Osteoblast (primary cell): ENCODE measurements around the gene ADGRF3. TPM values are rescaled to one million over a fixed set of nuclear protein-coding genes. Genes with fewer than 3 reads are reported as not detected.

ENCODE experiments used
- DNase-seq: peaks from one replicate; pipeline ENCODE4 v3.0.0; 2011; ENCODE audit warnings: low spot score, mixed read lengths; ENCODE audit not compliant: insufficient read length; ENCODE audit errors: missing footprints
- H2AFZ ChIP-seq: 2 replicates; pipeline ENCODE4 v1.6.0; 2011; ENCODE audit warnings: mild to moderate bottlenecking, low read length
- H3K27ac ChIP-seq: 2 replicates; pipeline ENCODE4 v1.5.1; 2011; ENCODE audit warnings: mild to moderate bottlenecking, low read depth, low read length, moderate library complexity
- H3K27me3 ChIP-seq: 2 replicates; pipeline ENCODE4 v1.6.0; 2012; ENCODE audit warnings: mild to moderate bottlenecking, control low read depth, inconsistent platforms, low read length, moderate library complexity; ENCODE audit not compliant: insufficient read depth
- H3K36me3 ChIP-seq: 2 replicates; pipeline ENCODE4 v1.5.1; 2011; ENCODE audit warnings: mild to moderate bottlenecking, low read length, control low read depth, moderate library complexity; ENCODE audit not compliant: insufficient read depth
- H3K4me1 ChIP-seq: 2 replicates; pipeline ENCODE4 v1.5.1; 2011; ENCODE audit warnings: mild to moderate bottlenecking, low read length, control low read depth, moderate library complexity; ENCODE audit not compliant: insufficient read depth
- H3K4me2 ChIP-seq: 2 replicates; pipeline ENCODE4 v1.6.0; 2011; ENCODE audit warnings: mild to moderate bottlenecking, low read length; ENCODE audit not compliant: insufficient read depth
- H3K4me3 ChIP-seq: fragments of 200-600 bp; sonication (generic); 3 replicates; pipeline ENCODE4 v1.5.1; 2012; ENCODE audit warnings: mild to moderate bottlenecking, low read length, inconsistent platforms; ENCODE audit not compliant: insufficient read depth
- H3K79me2 ChIP-seq: 2 replicates; pipeline ENCODE4 v1.6.0; 2012; ENCODE audit warnings: mild to moderate bottlenecking, low read length, control low read depth, inconsistent platforms; ENCODE audit not compliant: insufficient read depth
- H3K9me3 ChIP-seq: 2 replicates; pipeline ENCODE4 v1.5.1; 2011; ENCODE audit warnings: low read depth, low read length, control low read depth
- H4K20me1 ChIP-seq: 2 replicates; pipeline ENCODE4 v1.6.0; 2012; ENCODE audit warnings: mild to moderate bottlenecking, low read length, control low read depth; ENCODE audit not compliant: insufficient read depth
- total RNA-seq: library from RNA; depleted of rRNA; stranded (reverse); fragments of >200 nt; gene quantifications from 2 replicates; pipeline ENCODE4 v1.2.3, GENCODE V29; 2012
- TF ChIP-seq, protein P1 (sequence below): IDR thresholded peaks from 2 replicates; pipeline ENCODE4 v1.5.1; 2011; ENCODE audit warnings: mild to moderate bottlenecking, low read depth, low read length, moderate library complexity; ENCODE audit errors: extremely low read depth

The ADGRF3 gene
- total RNA-seq, 1 donor = under 0.01 TPM

DNA sequence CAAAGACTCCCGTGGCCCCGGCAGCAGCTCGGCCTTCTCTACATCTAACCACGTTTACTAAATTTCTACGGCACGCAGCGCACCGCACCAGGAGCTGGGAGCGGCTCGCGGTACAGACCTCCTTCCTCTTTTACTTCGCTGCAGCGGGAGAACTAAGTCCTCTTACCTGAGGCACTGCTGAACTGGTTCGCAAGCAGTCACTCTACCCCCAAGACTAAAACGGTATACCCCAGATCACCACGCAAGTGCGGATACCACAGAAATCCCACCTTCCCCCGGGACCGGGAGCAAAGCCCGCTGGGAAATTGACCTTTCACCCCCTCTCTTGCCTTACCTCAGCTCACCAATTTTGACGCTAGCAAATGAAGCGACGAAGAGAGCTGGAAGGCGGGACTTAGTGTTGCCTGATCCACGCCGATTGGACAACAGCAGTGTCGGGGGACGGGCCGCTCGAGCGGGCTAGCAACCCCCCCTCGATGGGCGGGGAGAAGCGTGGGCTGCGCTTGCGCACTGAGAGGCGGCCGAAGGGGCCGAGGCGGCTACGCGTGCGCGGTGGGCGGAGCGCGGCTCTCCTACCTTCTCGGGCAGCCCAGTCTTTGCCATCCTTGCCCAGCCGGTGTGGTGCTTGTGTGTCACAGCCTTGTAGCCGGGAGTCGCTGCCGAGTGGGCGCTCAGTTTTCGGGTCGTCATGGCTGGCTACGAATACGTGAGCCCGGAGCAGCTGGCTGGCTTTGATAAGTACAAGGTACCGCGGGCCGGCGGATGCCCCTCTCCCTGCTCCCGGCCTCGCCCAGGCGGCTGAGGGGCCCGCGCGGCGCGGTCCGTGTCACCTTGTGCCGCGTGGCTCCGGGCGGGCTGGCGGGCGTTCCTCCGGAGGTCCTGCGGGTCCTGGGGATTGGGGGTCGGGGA, 790 bp downstream of the ADGRF3 start, which contains the start of gene SELENOI:
SELENOI (plus strand) TSS at position 599 of the 909 bp plus-strand sequence; CDS start at position 689, 90 bp downstream.
- Histone ChIP-seq H3K79me2 (peaks cover 58% of the 10 kb centered on the region), H3K36me3 (no peaks in the 10 kb centered on the region), H3K4me3 (peak within 1 kb of the TSS; percentile 98), H3K4me2 (peak within 1 kb of the TSS; percentile 99), H2AFZ (peak within 1 kb of the TSS; percentile 99), H4K20me1 (peaks cover 10% of the 10 kb centered on the region), H3K9me3 (no peaks in the 10 kb centered on the region), H3K27ac (peak within 1 kb of the TSS; percentile 96), H3K27me3 (no peaks in the 10 kb centered on the region), H3K4me1 (peaks cover 22% of the 10 kb centered on the region)
- TF ChIP-seq, protein P1, sequence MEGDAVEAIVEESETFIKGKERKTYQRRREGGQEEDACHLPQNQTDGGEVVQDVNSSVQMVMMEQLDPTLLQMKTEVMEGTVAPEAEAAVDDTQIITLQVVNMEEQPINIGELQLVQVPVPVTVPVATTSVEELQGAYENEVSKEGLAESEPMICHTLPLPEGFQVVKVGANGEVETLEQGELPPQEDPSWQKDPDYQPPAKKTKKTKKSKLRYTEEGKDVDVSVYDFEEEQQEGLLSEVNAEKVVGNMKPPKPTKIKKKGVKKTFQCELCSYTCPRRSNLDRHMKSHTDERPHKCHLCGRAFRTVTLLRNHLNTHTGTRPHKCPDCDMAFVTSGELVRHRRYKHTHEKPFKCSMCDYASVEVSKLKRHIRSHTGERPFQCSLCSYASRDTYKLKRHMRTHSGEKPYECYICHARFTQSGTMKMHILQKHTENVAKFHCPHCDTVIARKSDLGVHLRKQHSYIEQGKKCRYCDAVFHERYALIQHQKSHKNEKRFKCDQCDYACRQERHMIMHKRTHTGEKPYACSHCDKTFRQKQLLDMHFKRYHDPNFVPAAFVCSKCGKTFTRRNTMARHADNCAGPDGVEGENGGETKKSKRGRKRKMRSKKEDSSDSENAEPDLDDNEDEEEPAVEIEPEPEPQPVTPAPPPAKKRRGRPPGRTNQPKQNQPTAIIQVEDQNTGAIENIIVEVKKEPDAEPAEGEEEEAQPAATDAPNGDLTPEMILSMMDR = no peak
- DNase-seq = peak; percentile 97

DNA sequence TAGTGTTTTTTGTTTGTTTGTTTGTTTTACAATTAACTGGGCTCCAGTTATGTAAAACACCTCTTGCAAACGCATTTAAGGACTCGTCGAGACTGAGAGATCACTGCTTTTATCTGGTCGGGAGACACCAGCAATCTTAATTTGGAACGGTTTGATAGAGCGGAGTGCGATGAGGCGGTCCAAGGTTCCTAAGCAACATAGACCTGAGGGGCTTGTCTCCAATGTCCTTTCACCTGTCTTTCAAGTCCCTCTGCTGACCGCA, 1.4 kb downstream of the ADGRF3 start:
- peak overlapping the region; percentile 98 for H3K4me3 ChIP-seq
- H3K27ac ChIP-seq = peak overlapping the region; percentile 96
- H2AFZ ChIP-seq = peak overlapping the region; percentile 99
- TF ChIP-seq, protein P1 = no peak
- DNase-seq = peak; percentile 39
- peak overlapping the region; percentile 97 for H3K4me2 ChIP-seq
- H3K9me3 ChIP-seq = no peaks in the 10 kb centered on the region
- peaks cover 52% of the 10 kb centered on the region for H3K79me2 ChIP-seq
- peaks cover 7% of the 10 kb centered on the region for H4K20me1 ChIP-seq
- no peaks in the 10 kb centered on the region for H3K27me3 ChIP-seq
- peaks cover 22% of the 10 kb centered on the region for H3K4me1 ChIP-seq
- H3K36me3 ChIP-seq = no peaks in the 10 kb centered on the region

- TF ChIP-seq, protein P1 = no peak
- DNase-seq = peak; percentile 36
- Histone ChIP-seq H3K27me3 (no peaks in the 10 kb centered on the region), H3K27ac (peak overlapping the region; percentile 96), H4K20me1 (peaks cover 7% of the 10 kb centered on the region), H2AFZ (peak overlapping the region; percentile 99), H3K4me1 (peaks cover 22% of the 10 kb centered on the region), H3K9me3 (no peaks in the 10 kb centered on the region), H3K36me3 (no peaks in the 10 kb centered on the region), H3K4me3 (peak overlapping the region; percentile 98), H3K79me2 (peaks cover 47% of the 10 kb centered on the region), H3K4me2 (peak overlapping the region; percentile 97)
Measured at GRCh38 chr2:26344581-26345282, 1.9 kb downstream of the ADGRF3 start.

DNA sequence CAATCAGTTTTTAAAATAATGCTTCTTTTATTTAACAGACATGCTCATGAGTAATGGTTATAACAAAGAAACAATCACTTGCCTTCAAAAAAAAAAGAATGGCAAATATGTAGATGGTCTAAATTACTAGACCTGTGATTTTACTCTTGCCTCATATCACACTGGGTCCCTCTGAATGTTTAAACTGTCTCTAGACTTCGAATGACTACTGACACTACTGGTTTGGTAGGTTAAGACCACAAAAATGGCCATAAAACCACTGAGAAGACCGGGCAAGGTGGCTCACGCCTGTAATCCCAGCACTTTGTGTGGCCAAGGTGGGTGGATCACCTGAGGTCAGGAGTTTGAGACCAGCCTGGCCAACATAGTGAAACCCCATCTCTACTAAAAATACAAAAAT, 5.8 kb downstream of the ADGRF3 start:
- H4K20me1 ChIP-seq = no peaks in the 10 kb centered on the region
- H3K79me2 ChIP-seq = peaks cover 11% of the 10 kb centered on the region
- DNase-seq = no peak
- TF ChIP-seq, protein P1 = no peak
- H3K4me2 ChIP-seq = no peak overlapping the region
- H3K27ac ChIP-seq = no peak overlapping the region
- no peaks in the 10 kb centered on the region for H3K9me3 ChIP-seq
- H3K36me3 ChIP-seq = no peaks in the 10 kb centered on the region
- H3K27me3 ChIP-seq = no peaks in the 10 kb centered on the region
- peaks cover 13% of the 10 kb centered on the region for H3K4me1 ChIP-seq
- no peak overlapping the region for H2AFZ ChIP-seq
- no peak overlapping the region for H3K4me3 ChIP-seq
